ENCODE measurements around the gene LMTK2. TPM values are rescaled to one million over a fixed set of nuclear protein-coding genes. Genes with fewer than 3 reads are reported as not detected.
A peak's percentile ranks its signal among the peaks of the same experiment; 100 is the strongest.

The LMTK2 gene
- total and polyA plus RNA-seq, 2 experiments from 2014 or later = 6.1 to 30.8 TPM

GRCh38 chr7:98119256-98119918 is 12.7 kb downstream of the LMTK2 start:
- Histone ChIP-seq H3K4me3 (no peak overlapping the region), H2AFZ (no peak overlapping the region), H3K79me2 (replicated peaks; ENCODE audit: insufficient read depth) (peaks cover 99% of the 10 kb centered on the region), H3K9me2 (ENCODE audit: insufficient read depth) (no peaks in the 10 kb centered on the region), H3K27me3 (ENCODE audit: insufficient read depth) (no peaks in the 10 kb centered on the region), H3F3A (replicated peaks; ENCODE audit: low read depth) (no peaks in the 10 kb centered on the region), H3K36me3 (ENCODE audit: insufficient read depth) (no peaks in the 10 kb centered on the region), H4K20me1 (replicated peaks; ENCODE audit: insufficient read depth) (peaks cover 35% of the 10 kb centered on the region), H3K4me2 (no peak overlapping the region), H3K27ac (ENCODE audit: low read depth) (no peak overlapping the region), H3K4me1 (ENCODE audit: insufficient read depth) (peaks cover 9% of the 10 kb centered on the region)
- DNase-seq (ENCODE audit: low spot score) = no peak
- Mint-ChIP-seq H3K27ac (0 out of 2 replicates have a peak overlapping the region, but pooled peaks have one; percentile 68), H3K36me3 (ENCODE audit: low read depth) (peaks cover 2% of the 10 kb centered on the region; the same call in 1 of the 3 replicates), H3K4me1 (peaks cover 28% of the 10 kb centered on the region), H3K4me3 (no peak overlapping the region), H3K9me3 (no peaks in the 10 kb centered on the region; the same call in 2 of the 3 replicates), H3K27me3 (ENCODE audit: insufficient read depth, low read depth, poor library complexity) (peaks cover 2% of the 10 kb centered on the region)
- TF ChIP-seq CTCF (conservative IDR thresholded peaks at IDR 0.05; ENCODE audit: low read depth in 2 of 2) (no peak), STAT1 (IDR thresholded peaks at IDR 0.05; ENCODE audit: unreplicated experiment) (no peak), ZNF114 (CRISPR knock-in tag; IDR thresholded peaks at IDR 0.05) (no peak), ZNF462 (CRISPR knock-in tag; IDR thresholded peaks at IDR 0.05) (no peak), ETS1 (IDR thresholded peaks at IDR 0.05) (no peak), JUNB (IDR thresholded peaks at IDR 0.05; ENCODE audit: unreplicated experiment) (no peak), POLR2AphosphoS5 (IDR thresholded peaks at IDR 0.05; ENCODE audit: low read depth) (no peak), ZNF331 (CRISPR knock-in tag; IDR thresholded peaks at IDR 0.05; ENCODE audit: low read depth) (no peak), EZH2phosphoT487 (IDR thresholded peaks at IDR 0.05; ENCODE audit: unreplicated experiment) (no peak), EZH2 (IDR thresholded peaks at IDR 0.05; ENCODE audit: low read depth, unreplicated experiment) (no peak), NANOG (IDR thresholded peaks at IDR 0.05; ENCODE audit: borderline replicate concordance) (no peak), CREB1 (CRISPR knock-in tag; IDR thresholded peaks at IDR 0.05; ENCODE audit: low read depth) (no peak), REST (IDR thresholded peaks at IDR 0.05; ENCODE audit: unreplicated experiment) (no peak)
- no peak for ATAC-seq
